CD4-positive, alpha-beta T cell (primary cell): Measurements from ENCODE around the gene KCNMA1. TPM values are rescaled to one million over a fixed set of nuclear protein-coding genes. Genes with fewer than 3 reads are reported as not detected.

Source experiments
- ATAC-seq: fragments of 200-7000 bp; cut with Tn5 transposase; one replicate; pipeline ENCODE4 v1.10.0; 2022; ENCODE audit warnings: mild to moderate bottlenecking; ENCODE audit not compliant: poor library complexity
- CTCF ChIA-PET: fragments of 350-600 bp; sonication (Branson Sonifier 250); formaldehyde crosslinking; loops from one replicate; lab custom pipeline; 2021; ENCODE audit warnings: antibody characterized with exemption, inconsistent platforms; lab: Charles Lee
- POLR2A ChIA-PET: fragments of 350-600 bp; sonication (Branson Sonifier 250); formaldehyde crosslinking; loops from one replicate; lab custom pipeline; 2021; ENCODE audit warnings: antibody characterized with exemption, inconsistent platforms; lab: Charles Lee
- DNase-seq, 14 experiments: peaks; one replicate each; pipeline ENCODE4 v3.0.0-alpha.2; 2013 to 2020; ENCODE audit warnings: mixed read lengths in 2 of 14
- H3K27ac ChIP-seq, 2 donors: one replicate each; pipeline versions ENCODE4 v1.5.1 to v1.7.0; 2013; ENCODE audit warnings: low read length in 2 of 2, low read depth in 1 of 2, mild to moderate bottlenecking in 1 of 2
- H3K27me3 ChIP-seq, 2 experiments: 1 replicate in 1 of 2; 2 replicates in 1 of 2; pipeline versions ENCODE4 v1.6.1 to v1.7.0; 2013; ENCODE audit warnings: low read length in 2 of 2, control low read depth in 1 of 2, mild to moderate bottlenecking in 1 of 2, moderate library complexity in 1 of 2; ENCODE audit not compliant: insufficient read depth in 2 of 2, control insufficient read depth in 1 of 2
- H3K36me3 ChIP-seq: one replicate; pipeline ENCODE4 v1.6.1; 2013; ENCODE audit warnings: low read length, control low read depth; ENCODE audit not compliant: insufficient read depth
- H3K4me1 ChIP-seq: one replicate; pipeline ENCODE4 v1.6.1; 2013; ENCODE audit warnings: low read length, control low read depth; ENCODE audit not compliant: insufficient read depth
- H3K4me3 ChIP-seq: one replicate; pipeline ENCODE4 v1.5.1; 2013; ENCODE audit warnings: mild to moderate bottlenecking, low read length, moderate library complexity
- H3K9me3 ChIP-seq, 2 experiments: 1 replicate in 1 of 2; 2 replicates in 1 of 2; pipeline versions ENCODE4 v1.6.1 to v1.7.0; 2013; ENCODE audit warnings: low read length in 2 of 2, mild to moderate bottlenecking in 2 of 2, control low read depth in 1 of 2, moderate library complexity in 1 of 2; ENCODE audit not compliant: control insufficient read depth in 1 of 2, insufficient read depth in 1 of 2
- H3K27ac Mint-ChIP-seq: one replicate; pipeline ENCODE4 v1.8.0; 2020; ENCODE audit warnings: mixed read lengths
- H3K27me3 Mint-ChIP-seq: one replicate; pipeline ENCODE4 v1.8.0; 2021; ENCODE audit warnings: mixed read lengths
- H3K36me3 Mint-ChIP-seq: one replicate; pipeline ENCODE4 v1.8.0; 2021; ENCODE audit warnings: low read depth, mixed read lengths
- H3K4me1 Mint-ChIP-seq: one replicate; pipeline ENCODE4 v1.8.0; 2021; ENCODE audit warnings: low read depth, mixed read lengths
- H3K4me3 Mint-ChIP-seq: one replicate; pipeline ENCODE4 v1.8.0; 2020; ENCODE audit warnings: mild to moderate bottlenecking, mixed read lengths
- H3K9me3 Mint-ChIP-seq: one replicate; pipeline ENCODE4 v1.8.0; 2020; ENCODE audit warnings: mixed read lengths
- intact Hi-C, 2 experiments: fragments of 100-400 bp; cut with DNase I in 1 of 2; cut with micrococcal nuclease in 1 of 2; formaldehyde crosslinking; loops; one replicate each; pipeline versions ENCODE4 v1.15.1 to v1.9.0; 2023 to 2025; cut with DNase I, micrococcal nuclease
- total RNA-seq, 174 experiments: library from RNA in 2 of 174; stranded (reverse) in 2 of 174; gene quantifications; one replicate each; pipeline ENCODE4 v1.2.3 and lab custom pipeline; 2021 to 2026
- TF ChIP-seq, protein P1 (sequence below): fragments of 200-600 bp; IDR thresholded peaks from one replicate; pipeline ENCODE4 v1.8.0; 2022; ENCODE audit warnings: antibody characterized with exemption, mild to moderate bottlenecking

Gene KCNMA1
- total RNA-seq, 2 experiments from 2014 or later, result not detected

- peaks cover 5% of the 10 kb centered on the region for H3K27me3 Mint-ChIP-seq
- Histone ChIP-seq H3K4me3 (no peak overlapping the region), H3K27me3 (peaks cover 0 to 6% of the 10 kb centered on the region in 2 experiments), H3K4me1 (no peaks in the 10 kb centered on the region), H3K36me3 (no peaks in the 10 kb centered on the region), H3K27ac (no peak overlapping the region), H3K9me3 (peaks cover 0 to 16% of the 10 kb centered on the region in 2 experiments)
- TF ChIP-seq, protein P1, sequence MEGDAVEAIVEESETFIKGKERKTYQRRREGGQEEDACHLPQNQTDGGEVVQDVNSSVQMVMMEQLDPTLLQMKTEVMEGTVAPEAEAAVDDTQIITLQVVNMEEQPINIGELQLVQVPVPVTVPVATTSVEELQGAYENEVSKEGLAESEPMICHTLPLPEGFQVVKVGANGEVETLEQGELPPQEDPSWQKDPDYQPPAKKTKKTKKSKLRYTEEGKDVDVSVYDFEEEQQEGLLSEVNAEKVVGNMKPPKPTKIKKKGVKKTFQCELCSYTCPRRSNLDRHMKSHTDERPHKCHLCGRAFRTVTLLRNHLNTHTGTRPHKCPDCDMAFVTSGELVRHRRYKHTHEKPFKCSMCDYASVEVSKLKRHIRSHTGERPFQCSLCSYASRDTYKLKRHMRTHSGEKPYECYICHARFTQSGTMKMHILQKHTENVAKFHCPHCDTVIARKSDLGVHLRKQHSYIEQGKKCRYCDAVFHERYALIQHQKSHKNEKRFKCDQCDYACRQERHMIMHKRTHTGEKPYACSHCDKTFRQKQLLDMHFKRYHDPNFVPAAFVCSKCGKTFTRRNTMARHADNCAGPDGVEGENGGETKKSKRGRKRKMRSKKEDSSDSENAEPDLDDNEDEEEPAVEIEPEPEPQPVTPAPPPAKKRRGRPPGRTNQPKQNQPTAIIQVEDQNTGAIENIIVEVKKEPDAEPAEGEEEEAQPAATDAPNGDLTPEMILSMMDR, result no peak
- H3K27ac Mint-ChIP-seq, result no peak overlapping the region
- no peak overlapping the region for H3K4me3 Mint-ChIP-seq
- ChIA-PET CTCF (no interaction called here), POLR2A (no interaction called here)
- DNase-seq (no peak), ATAC-seq (no peak)
- intact Hi-C loops, result no loop called here
- no peaks in the 10 kb centered on the region for H3K4me1 Mint-ChIP-seq
- no peaks in the 10 kb centered on the region for H3K9me3 Mint-ChIP-seq
- no peaks in the 10 kb centered on the region for H3K36me3 Mint-ChIP-seq
Observed at GRCh38 chr10:77550378-77550777, 87.2 kb downstream of the KCNMA1 start.

- no peak for DNase-seq
- H3K4me1 Mint-ChIP-seq, result no peaks in the 10 kb centered on the region
- H3K27me3 ChIP-seq, result peaks cover 0 to 6% of the 10 kb centered on the region in 2 experiments
- H3K4me1 ChIP-seq, result no peaks in the 10 kb centered on the region
- no peak for ATAC-seq
- CTCF ChIA-PET, result no interaction called here
- no peak overlapping the region for H3K4me3 ChIP-seq
- POLR2A ChIA-PET, result no interaction called here
- no peak overlapping the region for H3K27ac Mint-ChIP-seq
- TF ChIP-seq, protein P1, result no peak
- H3K4me3 Mint-ChIP-seq, result no peak overlapping the region
- H3K27me3 Mint-ChIP-seq, result peaks cover 5% of the 10 kb centered on the region
- H3K27ac ChIP-seq, result no peak overlapping the region
- intact Hi-C loops, result no loop called here
- H3K9me3 ChIP-seq, result peaks cover 0 to 16% of the 10 kb centered on the region in 2 experiments
- H3K36me3 ChIP-seq, result no peaks in the 10 kb centered on the region
- H3K9me3 Mint-ChIP-seq, result peaks cover 4% of the 10 kb centered on the region
- H3K36me3 Mint-ChIP-seq, result no peaks in the 10 kb centered on the region
Observed at GRCh38 chr10:77548671-77549070, 88.9 kb downstream of the KCNMA1 start.

DNA sequence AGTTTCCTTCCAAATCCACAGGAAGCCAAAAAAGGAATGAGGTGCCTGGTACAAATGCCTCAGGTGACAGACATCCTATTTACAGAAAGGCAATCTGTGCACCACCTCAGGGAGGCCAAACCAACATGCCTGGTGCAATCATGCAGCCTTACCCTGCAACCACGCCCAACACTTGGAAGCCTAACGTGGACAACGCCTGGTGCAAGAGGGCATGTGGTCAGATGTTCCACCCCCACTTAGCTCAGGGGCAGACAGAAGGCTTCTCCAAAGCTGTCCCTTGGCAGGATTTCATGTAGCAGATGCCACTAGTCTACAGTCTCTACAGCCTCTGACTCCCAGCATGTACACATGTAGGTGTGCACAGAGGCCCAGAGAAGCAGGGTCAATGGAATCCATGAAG is 89.5 kb downstream of the KCNMA1 start:
- Mint-ChIP-seq H3K4me1 (no peaks in the 10 kb centered on the region), H3K27me3 (peaks cover 5% of the 10 kb centered on the region), H3K4me3 (no peak overlapping the region), H3K27ac (no peak overlapping the region), H3K36me3 (no peaks in the 10 kb centered on the region), H3K9me3 (peaks cover 5% of the 10 kb centered on the region)
- no peak overlapping the region for H3K27ac ChIP-seq
- ChIA-PET CTCF (no interaction called here), POLR2A (no interaction called here)
- DNase-seq (no peak), ATAC-seq (no peak)
- intact Hi-C loops, result no loop called here
- H3K36me3 ChIP-seq, result no peaks in the 10 kb centered on the region
- peaks cover 0 to 6% of the 10 kb centered on the region in 2 experiments for H3K27me3 ChIP-seq
- H3K9me3 ChIP-seq, result peaks cover 0 to 16% of the 10 kb centered on the region in 2 experiments
- TF ChIP-seq, protein P1, result no peak
- H3K4me1 ChIP-seq, result no peaks in the 10 kb centered on the region
- no peak overlapping the region for H3K4me3 ChIP-seq
